Measurements from ENCODE around the gene ALOX5AP.

ALOX5AP gene

DNA sequence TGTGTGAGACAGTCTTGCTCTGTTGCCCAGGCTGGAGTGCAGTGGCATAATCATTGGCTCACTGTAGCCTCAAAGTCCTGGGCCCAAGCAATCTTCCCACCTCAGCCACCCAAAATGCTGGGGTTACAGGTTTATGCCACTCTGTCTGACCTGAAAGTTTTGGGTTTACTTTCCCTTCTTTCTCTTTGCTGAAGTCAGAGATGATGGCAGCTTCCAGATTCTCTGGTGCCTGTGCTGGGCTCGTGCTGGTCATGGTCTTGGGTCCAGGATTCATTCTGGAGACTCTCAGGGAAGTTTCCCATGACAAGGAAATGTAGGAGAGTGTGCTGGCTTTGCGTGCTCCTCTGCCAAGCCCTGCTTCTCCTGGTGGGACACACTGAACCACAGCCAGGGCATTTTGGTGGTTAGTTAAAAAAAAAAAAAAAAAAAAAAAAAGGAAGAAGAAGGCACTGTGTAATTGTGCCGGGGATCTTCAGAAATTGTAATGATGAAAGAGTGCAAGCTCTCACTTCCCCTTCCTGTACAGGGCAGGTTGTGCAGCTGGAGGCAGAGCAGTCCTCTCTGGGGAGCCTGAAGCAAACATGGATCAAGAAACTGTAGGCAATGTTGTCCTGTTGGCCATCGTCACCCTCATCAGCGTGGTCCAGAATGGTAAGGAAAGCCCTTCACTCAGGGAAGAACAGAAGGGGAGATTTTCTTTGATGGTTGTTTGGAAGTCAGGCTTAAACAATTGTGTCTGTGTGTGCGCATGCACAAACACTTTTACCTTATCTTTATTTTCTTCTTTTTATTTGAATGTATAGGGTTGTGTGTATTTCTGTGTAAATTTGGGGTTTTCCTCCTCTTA lies at the start of gene ALOX5AP:
ALOX5AP (plus strand) TSS at position 519 of the 847 bp plus-strand sequence; CDS start at position 582, 63 bp downstream.
- DNase-seq (ENCODE audit: extremely low read depth in 1 of 2, low read depth in 1 of 2) = no peak

DNA sequence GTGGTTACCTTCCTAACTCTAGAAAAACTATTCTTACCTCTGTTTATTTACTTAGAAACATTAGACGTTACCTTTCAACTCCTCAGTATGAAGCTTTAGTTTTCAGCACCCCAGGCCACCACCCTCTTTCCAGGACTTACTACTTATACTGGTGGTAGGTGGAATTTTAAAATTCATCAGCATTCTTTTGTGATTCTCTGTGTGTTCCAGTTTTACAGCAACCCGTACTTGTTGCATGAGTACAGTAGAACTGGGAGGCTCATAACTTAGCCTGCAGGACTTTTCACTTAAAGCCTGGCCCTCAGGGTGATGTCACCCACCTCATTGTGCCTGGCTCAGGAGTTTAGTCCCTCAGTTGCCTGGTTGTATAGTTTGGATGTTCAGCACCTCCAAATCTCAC lies 49.4 kb upstream of the ALOX5AP start:
- DNase-seq (ENCODE audit: extremely low read depth in 1 of 2, low read depth in 1 of 2) = no peak

DNA sequence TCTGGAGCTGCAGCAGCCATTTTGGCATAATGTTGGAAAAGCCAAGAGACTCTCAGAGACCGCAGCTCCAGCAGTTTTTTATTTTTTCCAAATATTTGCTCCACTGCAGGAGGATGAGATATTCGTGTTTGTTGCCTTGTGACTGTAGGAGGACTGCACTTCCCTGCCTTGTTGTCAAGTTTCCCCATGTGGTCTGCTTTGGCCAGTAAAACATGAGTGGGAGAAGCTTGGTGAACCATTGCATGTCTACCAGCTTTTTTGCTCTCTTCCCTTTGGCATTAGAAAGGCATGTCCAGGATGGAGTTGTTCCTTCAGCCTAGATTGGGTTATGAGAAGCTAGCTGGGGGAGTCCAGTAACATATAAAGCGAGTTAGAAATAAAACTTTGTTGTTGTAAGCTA lies 47.7 kb upstream of the ALOX5AP start:
- no peak for DNase-seq (ENCODE audit: extremely low read depth in 1 of 2, low read depth in 1 of 2)

DNA sequence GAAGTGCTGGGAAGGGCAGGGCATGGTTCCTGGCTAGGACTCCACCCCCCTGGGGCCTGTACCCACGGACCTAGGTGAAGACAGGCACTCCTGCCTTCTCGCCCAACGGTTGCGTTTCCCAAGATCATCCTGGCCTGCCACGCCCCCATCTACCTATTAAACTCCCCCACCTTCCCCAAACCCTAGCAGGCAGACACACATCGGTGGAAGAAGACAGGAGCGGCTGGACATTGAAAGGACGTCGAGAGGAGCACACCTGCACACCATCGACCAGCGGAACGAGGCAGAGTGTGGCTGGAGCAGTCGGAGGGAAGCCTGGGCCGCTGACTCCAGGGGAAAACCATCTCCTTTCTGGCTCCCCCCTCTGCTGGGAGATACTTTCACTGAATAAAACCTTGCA lies 45.6 kb upstream of the ALOX5AP start:
- no peak for DNase-seq (ENCODE audit: extremely low read depth in 1 of 2, low read depth in 1 of 2)

DNA sequence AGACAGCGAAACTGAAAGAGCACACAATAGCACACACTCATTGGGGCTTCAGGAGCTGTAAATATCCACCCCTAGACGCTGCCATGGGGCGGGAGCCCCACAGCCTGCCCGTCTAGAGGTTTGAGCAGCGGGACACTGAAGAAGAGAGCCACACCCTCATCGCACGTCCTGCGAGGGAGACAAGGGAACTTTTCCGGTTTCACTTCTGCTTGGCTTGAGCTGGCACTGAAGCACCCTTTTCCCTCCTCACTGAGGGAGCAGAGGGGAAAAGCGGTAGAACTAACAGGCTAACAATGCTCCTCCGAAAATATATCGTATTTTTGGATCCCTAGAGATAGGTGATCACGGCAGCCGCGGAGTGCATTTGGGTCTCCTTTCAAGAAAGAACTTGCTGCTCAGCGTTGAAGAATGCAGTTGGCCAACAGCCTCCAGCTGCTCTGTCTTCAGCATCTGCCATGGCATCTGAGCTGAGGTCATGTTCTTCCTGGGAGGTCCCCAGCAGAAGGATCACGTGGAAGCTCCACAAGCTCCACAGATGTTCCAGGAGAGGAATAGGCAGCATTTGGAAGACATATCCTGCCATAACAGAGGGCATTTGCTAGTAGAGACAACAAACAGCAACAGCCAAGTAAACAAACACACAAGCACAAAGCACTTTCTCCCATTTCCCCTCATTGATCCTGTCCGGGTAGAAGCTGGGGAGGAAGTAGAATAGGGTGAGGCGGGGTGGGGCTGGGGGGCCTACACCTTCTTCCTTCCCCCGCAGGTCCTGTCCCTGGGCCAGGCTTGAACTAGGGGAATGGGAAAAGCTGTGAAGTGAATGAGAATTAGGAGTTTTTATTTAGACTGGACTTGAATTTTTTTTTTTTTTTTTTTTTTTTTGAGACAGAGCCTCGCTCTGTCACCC lies 44.8 kb upstream of the ALOX5AP start:
- DNase-seq (ENCODE audit: extremely low read depth in 1 of 2, low read depth in 1 of 2) = no peak

DNA sequence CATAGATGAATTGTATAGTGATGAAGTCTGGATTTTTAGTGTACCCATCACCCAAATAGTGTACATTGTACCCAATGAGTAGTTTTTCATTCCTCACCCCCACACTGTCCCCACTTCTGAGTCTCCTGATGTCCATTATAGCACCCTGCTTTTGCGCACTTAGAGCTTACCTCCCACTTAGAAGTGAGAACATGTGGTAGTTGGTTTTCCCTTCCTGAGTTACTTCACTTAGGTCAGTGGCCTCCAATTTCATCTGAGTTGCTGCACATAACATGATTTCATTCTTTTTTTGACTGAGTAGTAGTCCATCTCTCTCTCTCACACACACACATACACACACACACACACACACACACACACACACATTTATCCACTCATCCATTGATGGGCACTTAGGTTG lies 43.2 kb upstream of the ALOX5AP start:
- no peak for DNase-seq (ENCODE audit: extremely low read depth in 1 of 2, low read depth in 1 of 2)

DNA sequence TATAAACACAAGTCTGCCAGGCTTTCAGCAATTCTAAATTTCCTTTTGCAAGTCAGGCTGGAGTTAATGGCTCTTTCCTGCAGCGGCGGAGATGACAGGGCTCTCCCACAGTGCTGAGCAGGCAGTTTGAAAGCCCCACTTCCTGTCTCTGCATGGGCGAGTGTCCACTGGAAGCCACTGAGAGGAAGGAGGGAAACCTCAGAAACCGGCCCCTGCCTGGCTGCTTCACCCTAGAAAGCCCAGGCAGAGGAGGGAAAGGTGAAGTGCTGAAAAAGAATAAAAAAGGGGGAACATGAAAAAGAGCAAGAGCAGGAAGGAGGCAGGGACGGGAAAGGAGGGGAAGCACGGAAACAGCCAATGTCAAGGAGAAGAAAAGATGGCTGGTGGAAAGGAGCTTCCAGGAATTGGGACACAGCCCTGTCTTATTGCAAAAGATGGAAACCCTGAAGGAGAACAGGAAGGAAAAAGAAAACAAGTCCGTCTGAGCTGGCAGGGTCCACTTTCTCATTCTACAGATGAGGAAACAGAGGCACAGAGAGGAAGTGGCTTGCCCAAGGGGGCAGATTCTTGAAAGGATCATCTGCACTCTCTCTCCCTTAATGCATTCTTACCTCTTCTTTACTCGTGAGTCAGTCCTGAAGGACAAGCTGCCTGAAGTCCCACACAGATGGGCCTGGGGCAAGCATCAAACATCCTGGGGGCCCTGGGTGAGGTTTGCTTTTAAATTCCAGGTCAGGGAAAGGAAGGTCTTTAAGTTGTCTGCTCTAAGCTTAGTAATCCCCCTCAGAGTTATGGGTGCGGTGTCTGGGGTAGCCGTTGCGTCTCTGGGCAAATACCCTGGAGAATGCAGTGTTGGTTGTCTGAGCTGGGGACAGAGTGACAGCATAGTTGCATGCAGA lies 38.8 kb upstream of the ALOX5AP start:
- no peak for DNase-seq (ENCODE audit: extremely low read depth in 1 of 2, low read depth in 1 of 2)

DNA sequence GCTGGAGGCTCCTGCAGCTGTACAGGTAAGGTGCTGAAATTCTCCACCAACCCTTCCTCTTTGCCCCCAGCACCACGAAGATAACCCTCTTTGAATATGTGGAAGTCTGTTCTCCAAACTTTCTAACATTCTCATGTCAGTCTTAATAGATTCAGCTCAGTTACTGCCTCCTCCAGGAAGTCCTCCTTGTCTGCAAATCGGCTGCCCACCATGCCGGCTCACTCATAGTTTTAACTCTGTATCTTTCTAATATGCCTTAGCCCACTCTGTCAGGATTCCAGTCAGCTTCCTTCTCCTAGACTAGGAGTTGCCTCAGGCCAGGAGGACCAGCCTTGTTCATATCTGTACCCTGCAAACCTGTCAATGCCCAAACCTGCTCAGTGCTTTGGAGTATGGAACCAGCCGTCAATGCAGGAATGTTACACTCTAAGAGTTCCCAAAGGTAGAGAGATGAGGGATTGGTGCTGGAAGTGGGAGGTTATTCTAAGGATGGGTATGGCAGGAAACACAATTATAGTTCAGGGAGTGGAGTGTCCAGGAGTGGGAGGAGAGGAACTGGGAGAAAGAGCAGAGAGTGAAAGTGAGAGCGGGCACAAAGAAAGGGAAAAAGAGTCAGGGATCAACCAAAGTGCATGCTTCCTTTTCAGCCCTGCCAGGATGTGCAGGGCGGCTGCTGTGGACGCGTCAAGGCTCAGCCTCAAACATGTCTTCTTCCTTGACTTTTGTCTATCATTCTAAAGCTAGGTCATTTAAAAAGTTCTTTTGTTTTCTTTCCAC lies 38.0 kb upstream of the ALOX5AP start:
- DNase-seq (ENCODE audit: extremely low read depth in 1 of 2, low read depth in 1 of 2) = no peak

DNA sequence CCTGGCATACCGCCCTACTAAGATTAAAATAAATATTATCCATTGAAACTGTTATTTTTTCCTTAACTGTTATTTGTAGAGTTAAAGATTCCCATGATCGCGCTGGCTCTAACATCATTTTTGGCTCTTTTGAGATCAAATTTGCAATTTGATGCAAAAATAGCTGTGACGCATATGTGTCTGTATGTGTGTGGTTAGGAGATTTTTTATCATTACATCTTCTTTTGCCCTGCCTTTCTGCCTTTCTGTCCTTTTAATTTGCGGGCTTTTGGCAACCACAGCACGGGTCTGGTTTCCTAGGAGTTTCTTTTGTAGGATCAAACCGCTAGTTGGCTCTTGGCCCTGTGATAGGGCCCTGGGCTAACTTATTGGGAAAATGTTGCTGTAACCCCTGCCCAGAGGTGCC lies 37.3 kb upstream of the ALOX5AP start:
- no peak for DNase-seq (ENCODE audit: extremely low read depth in 1 of 2, low read depth in 1 of 2)

DNA sequence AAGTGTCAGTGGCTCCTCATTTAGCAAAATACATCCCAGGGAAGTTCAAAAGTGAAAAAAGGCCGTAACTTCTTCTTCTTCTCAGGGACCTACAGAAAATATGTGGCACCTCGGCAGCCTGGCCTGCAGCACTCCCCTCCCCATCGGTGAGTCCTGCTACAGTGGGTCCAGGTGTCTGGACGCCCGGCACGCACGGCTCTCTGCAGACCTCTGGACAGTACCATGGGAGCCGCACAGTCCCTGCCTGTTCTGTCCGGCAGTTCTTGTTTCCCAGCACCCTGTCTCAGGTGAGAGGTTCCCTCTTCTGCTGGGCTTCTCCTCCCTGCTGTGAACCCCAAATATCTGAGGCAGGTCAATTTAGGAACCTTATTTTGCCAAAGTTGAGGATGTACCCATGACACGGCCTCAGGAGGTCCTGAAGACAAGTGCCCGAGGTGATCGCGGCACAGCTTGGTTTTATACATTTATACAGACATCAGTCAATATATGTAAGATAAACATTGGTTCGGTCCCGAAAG lies 36.8 kb upstream of the ALOX5AP start:
- no peak for DNase-seq (ENCODE audit: extremely low read depth in 1 of 2, low read depth in 1 of 2)

DNA sequence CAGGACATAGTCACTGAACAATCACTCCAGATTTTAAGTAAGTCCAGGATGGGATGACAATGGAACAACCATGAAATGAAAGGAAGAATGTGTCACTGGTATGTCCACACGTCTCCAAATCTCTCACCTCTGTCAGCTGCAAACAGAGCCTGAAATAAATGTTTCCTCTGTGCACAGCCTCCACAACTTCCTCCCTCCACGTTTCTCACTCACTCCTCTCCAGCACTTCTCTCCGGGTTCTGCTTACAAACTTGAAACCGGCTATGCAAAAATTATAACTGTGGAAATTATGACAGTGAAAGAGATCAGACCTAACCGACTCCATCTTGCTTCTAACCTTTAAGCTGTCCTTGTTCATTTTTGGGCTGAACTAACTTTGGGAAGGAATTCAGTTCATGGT lies 35.0 kb upstream of the ALOX5AP start:
- DNase-seq (ENCODE audit: extremely low read depth in 1 of 2, low read depth in 1 of 2) = no peak

DNA sequence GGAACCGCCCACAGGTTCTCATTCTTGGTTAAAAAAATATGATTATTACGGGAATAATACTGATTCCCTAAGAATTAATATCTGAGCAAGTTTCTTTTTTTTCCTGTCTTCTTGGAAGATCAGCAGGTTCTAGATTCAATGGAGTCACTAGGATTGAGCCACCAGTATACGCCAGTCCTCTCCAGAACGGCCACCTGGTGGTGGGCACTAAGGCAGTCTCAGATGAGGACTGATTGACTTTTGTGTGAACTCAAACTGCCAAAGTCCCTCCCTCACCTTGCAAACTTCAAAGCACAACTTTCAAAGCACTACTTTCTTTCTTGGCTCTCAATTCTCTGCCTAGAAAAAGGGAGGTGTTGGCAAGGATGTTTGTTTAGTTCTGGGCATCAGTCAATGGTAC lies 33.3 kb upstream of the ALOX5AP start:
- no peak for DNase-seq (ENCODE audit: extremely low read depth in 1 of 2, low read depth in 1 of 2)

DNA sequence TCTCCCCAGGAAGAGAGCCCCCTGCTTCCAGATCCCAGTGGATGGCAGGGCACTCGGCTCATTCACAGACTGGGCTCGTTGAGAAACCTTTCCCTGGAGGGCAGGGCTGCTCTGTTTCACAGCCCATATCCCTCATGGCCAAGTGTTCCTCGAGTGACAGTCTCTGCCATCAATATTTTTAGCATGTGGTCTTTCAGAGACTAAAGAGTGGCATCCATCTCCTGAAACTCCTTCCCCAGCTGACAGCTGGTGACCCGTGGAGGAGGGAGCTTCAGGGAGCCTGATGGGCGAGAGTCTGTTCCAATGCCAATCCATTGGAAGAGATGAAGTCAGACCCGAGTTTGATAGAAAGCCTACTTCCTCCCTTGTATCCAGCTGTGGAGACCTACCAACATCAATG lies 30.7 kb upstream of the ALOX5AP start:
- no peak for DNase-seq (ENCODE audit: extremely low read depth in 1 of 2, low read depth in 1 of 2)

DNA sequence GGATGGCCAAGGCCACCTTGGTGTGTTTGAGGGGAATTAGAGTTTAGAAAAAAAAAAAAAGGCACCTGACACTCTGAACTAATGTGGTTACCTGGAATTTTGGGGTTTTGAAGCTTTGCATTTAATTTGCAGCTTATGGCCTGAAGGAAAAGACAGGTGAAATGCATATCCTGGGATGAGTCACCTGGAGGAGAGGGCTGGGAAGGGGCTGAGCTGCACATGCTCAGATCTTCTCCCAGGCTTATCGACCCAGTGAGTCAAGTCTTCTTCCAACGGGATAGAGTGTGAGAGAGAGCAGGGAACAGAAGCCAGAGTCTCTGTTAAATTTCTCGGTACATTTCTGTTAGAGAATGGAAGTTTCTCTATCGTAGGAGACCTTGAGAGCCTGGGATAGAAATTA lies 29.7 kb upstream of the ALOX5AP start:
- DNase-seq (ENCODE audit: extremely low read depth in 1 of 2, low read depth in 1 of 2) = no peak

DNA sequence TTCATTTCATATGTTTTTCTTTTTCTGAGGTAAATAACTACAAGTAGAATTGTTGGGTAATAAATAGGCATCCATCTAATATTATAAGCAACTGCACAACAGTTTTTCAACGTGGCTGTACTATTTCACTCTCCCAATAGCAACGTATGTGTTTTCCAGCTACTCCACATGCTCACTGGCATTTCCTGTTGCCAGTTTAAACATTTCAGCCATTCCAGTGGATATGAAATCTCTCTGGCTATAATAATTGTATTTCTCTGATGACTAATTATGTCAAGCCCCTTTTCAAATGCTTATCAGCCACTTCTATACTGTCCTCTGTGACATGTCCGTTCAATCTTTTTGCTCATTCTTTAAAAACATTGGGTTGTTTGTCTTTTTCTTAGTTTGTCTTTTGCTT lies 26.8 kb upstream of the ALOX5AP start:
- DNase-seq (ENCODE audit: extremely low read depth in 1 of 2, low read depth in 1 of 2) = no peak

DNA sequence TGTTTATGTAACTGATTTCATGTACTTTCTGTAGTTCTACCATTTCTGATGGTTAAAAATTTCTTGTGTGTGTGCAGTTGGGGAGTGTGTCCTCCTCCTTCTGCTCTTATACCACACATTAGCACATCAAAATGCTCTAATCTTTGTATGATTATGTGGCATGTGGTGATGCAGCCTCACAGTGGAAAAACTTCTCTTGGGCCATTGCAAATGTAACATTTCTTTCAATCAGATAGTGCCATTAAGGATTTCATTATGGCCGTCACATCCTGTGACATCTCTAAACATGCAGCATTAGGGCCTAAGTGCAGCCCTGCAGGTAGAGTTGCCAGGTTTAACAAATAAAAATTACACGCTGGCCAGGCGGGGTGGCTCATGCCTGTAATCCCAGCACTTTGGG lies 24.9 kb upstream of the ALOX5AP start:
- no peak for DNase-seq (ENCODE audit: extremely low read depth in 1 of 2, low read depth in 1 of 2)

DNA sequence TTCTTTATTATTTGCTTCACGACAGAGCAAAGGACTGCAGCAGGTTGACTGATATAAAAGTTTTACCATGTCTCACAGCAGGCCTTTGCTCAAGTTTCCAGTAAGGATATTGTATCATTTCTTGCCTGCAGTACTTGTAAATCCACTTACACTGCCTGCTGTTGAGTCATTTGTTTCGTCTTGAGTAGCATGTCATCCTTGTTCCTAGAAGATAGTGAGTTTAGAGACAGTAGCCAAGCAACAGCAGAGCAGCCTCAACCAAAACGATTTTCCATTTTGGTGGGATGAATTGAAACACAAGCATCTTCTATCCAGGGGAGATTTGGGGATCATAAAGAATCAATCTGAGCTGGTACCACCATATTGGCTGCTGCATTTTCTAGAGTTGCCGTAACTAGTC lies 24.0 kb upstream of the ALOX5AP start:
- no peak for DNase-seq (ENCODE audit: extremely low read depth in 1 of 2, low read depth in 1 of 2)

DNA sequence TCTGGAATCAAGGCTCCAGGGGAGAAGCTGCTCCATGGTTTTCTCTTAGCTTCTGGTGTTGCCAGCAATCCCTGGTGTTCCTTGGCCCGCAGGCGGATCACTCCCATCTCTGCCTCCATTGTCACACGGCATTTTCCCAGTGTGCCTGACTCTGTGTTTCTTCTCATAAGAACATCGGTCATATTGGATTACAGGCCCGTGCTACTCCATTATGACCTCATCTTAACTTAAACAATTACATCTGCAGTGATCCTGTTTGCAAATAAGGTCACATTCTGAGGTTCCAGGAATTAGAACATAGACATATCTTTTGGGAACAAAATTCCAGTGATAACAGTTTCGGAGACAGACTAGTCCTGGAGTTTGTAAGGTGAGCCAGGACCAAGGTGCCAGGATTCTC lies 23.5 kb upstream of the ALOX5AP start:
- DNase-seq (ENCODE audit: extremely low read depth in 1 of 2, low read depth in 1 of 2) = no peak

DNA sequence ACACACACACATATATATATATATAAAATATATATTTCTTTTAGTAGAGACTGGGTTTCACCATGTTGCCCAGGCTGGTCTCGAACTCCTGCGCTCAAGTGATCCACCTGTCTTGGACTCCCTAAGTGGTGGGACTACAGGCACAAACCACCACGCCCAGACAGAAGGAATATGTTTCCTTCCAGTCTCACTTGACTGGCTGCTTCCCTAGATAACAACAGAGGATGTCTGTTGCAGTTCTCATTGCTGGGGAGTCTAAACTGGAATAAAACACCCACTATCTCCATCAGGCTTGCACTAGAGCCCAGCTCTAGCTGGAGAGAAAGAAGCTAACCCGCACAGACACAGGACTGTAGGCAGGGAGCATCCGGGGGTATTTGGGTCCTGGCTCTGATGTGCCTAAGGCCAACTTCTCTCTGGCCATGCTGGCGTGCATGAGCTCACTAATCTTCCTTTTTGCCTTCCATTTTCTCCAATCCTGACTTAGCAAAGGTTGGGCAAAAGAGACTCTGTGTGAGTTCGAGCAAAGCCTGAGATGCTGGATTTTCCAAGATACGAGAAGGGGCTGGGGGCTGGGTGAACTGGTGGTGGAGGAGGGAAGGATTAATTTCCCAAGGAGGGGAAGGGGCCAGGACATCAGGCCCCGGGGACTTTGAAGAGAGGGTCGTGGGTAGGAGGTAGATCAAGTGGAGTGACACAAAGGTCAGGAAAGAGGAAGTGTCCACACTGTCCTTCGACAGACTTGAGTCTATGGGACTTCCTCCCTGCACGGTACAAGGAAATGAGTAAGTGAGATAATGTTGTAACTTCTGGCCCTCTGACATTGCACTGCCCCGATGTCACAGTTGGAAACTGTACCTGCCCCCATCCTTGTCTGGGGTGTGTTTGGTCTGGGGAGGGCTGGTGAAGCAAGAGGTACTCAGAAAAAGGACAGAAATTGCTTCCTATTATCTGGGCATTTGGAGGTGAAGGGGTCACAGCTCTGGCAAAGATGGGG lies 22.5 kb upstream of the ALOX5AP start:
- DNase-seq (ENCODE audit: extremely low read depth in 1 of 2, low read depth in 1 of 2) = no peak
